ENCODE data around the gene LENG8. TPM values are rescaled to one million over a fixed set of nuclear protein-coding genes. Genes with fewer than 3 reads are reported as not detected.
"Not testable (repeated sequence)": the region's sequence is repeated elsewhere in the genome, so short reads cannot be mapped to it uniquely, and the experiment has no call there.

LENG8 gene
- total RNA-seq, 3 donors from 2014 or later (not counting 1 experiment from before 2014, with no cell fraction given) = 479 to 563 (median 507) TPM

DNA sequence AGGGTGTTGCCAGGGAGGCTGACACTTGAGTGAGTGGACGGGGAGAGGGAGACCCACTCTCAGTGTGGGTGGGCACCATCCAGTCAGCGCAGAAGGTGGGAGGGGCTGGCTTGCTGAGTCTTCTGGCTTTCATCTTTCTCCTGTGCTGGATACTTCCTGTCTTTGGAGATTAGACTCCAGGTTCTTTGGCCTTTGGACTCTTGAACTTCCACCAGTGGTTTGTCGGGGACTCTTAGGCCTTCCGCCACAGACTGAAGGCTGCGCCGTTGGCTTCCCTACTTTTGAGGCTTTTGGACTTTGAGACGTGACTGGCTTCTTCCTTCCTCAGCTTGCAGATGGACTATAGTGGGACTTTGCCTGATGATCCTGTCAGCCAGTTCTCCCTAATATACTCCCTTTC lies 4.3 kb upstream of the LENG8 start:
- peaks cover 13% of the 10 kb centered on the region for H3K4me1 ChIP-seq (ENCODE audit: control insufficient read depth, insufficient read depth, low read length)
- no peak overlapping the region for H3K4me3 ChIP-seq (ENCODE audit: low read length)
- peaks cover 9% of the 10 kb centered on the region for H3K36me3 ChIP-seq (ENCODE audit: control insufficient read depth, insufficient read depth, low read length)
- TF ChIP-seq, protein P1, sequence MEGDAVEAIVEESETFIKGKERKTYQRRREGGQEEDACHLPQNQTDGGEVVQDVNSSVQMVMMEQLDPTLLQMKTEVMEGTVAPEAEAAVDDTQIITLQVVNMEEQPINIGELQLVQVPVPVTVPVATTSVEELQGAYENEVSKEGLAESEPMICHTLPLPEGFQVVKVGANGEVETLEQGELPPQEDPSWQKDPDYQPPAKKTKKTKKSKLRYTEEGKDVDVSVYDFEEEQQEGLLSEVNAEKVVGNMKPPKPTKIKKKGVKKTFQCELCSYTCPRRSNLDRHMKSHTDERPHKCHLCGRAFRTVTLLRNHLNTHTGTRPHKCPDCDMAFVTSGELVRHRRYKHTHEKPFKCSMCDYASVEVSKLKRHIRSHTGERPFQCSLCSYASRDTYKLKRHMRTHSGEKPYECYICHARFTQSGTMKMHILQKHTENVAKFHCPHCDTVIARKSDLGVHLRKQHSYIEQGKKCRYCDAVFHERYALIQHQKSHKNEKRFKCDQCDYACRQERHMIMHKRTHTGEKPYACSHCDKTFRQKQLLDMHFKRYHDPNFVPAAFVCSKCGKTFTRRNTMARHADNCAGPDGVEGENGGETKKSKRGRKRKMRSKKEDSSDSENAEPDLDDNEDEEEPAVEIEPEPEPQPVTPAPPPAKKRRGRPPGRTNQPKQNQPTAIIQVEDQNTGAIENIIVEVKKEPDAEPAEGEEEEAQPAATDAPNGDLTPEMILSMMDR (IDR thresholded peaks at IDR 0.05) = no peak
- H3K27me3 Mint-ChIP-seq (ENCODE audit: low read depth in 2 of 2) = no peaks in the 10 kb centered on the region
- intact Hi-C loops (cut with micrococcal nuclease) = no loop called here
- H3K4me3 Mint-ChIP-seq = no peak overlapping the region
- no peak for DNase-seq
- H3K4me1 Mint-ChIP-seq = peaks cover 24 to 29% of the 10 kb centered on the region in 2 donors
- peak overlapping the region in 1 of 2 donors; percentile 11 for H3K27ac Mint-ChIP-seq
- H3K9me3 ChIP-seq (ENCODE audit: control insufficient read depth, insufficient read depth, low read length) = no peaks in the 10 kb centered on the region
- 91% methylated on average over 7 of the region's 7 CpGs for WGBS (ENCODE audit: insufficient coverage)
- no peaks in the 10 kb centered on the region for H3K27me3 ChIP-seq (ENCODE audit: control insufficient read depth, insufficient read depth, low read length)
- H3K27ac ChIP-seq (ENCODE audit: low read length) = no peak overlapping the region
- H3K9me3 Mint-ChIP-seq = no peaks in the 10 kb centered on the region
- no peaks in the 10 kb centered on the region for H3K36me3 Mint-ChIP-seq
- no peak for ATAC-seq

DNA sequence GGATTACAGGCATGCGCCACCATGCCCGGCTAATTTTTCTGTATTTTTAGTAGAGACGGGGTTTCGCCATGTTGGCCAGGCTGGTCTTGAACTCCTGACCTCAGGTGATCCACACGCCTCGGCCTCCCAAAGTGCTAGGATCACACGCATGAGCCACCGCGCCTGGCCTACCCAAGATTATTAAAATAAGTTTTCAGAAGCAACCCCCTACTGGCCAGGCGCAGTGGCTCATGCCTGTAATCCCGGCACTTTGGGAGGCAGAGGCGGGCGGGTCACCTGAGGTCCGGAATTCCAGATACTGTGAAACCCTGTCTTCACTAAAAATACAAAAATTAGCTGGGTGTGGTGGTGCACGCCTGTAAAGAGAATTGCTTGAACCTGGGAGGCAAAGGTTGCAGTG lies 2.6 kb upstream of the LENG8 start:
- WGBS (ENCODE audit: insufficient coverage) = 98% methylated on average over 15 of the region's 15 CpGs
- H3K27me3 Mint-ChIP-seq (ENCODE audit: low read depth in 2 of 2); DNase-seq; H3K4me3 Mint-ChIP-seq; H3K27me3 ChIP-seq (ENCODE audit: control insufficient read depth, insufficient read depth, low read length); H3K4me3 ChIP-seq (ENCODE audit: low read length); ATAC-seq; H3K27ac ChIP-seq (ENCODE audit: low read length); H3K9me3 Mint-ChIP-seq; H3K36me3 ChIP-seq (ENCODE audit: control insufficient read depth, insufficient read depth, low read length); intact Hi-C loops (cut with micrococcal nuclease); H3K9me3 ChIP-seq (ENCODE audit: control insufficient read depth, insufficient read depth, low read length); H3K36me3 Mint-ChIP-seq: not testable (repeated sequence)
- Mint-ChIP-seq H3K27ac (peak overlapping the region in 1 of 2 donors; percentile 100), H3K4me1 (peaks cover 40 to 45% of the 10 kb centered on the region in 2 donors)
- H3K4me1 ChIP-seq (ENCODE audit: control insufficient read depth, insufficient read depth, low read length) = peaks cover 29% of the 10 kb centered on the region

DNA sequence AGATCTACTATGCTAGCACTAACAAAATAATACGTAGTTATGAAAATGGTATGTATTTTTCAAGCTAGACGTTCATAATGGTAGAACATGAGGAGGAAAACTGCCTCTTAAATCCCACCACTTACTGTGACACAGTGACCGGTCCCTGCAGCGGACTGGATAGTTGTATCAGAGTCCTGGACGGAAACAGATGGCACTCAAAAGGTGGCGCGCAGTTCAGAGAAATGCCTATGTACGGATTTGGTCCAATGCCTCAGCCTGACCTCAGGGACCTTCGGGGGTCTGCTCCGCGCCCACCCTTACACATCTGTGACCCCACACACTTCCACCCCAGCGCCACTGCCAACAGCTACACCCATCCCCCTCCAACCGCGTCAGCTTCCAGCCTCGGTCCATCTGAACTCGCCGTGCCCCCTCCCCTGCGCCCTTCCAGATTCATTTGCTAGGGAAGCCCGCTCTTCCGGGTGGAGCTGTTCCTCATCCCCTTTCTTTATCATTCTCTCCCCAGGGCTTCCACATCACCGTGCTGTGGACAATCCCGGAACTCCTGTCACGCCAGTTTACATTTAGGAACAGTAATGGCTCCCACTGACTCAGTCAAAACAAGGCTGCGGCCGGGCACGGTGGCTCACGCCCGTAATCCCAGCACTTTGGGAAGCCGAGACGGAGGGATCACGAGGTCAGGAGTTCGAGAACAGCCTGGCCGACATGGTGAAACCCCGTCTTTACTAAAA lies 792 bp upstream of the LENG8 start:
- peak overlapping the region; percentile 96 for H3K27ac ChIP-seq (ENCODE audit: low read length)
- H3K9me3 ChIP-seq (ENCODE audit: control insufficient read depth, insufficient read depth, low read length) = no peaks in the 10 kb centered on the region
- H3K4me3 ChIP-seq (ENCODE audit: low read length) = peak overlapping the region; percentile 89
- DNase-seq (peak; percentile 54 to 66), ATAC-seq (peak; percentile 10 to 24 (median 15))
- WGBS (ENCODE audit: insufficient coverage) = under 1% methylated on average over 33 of the region's 34 CpGs
- Mint-ChIP-seq H3K27me3 (ENCODE audit: low read depth in 2 of 2) (no peaks in the 10 kb centered on the region), H3K36me3 (no peaks in the 10 kb centered on the region), H3K4me3 (peak overlapping the region; percentile 97), H3K27ac (peak overlapping the region; percentile 100), H3K9me3 (no peaks in the 10 kb centered on the region), H3K4me1 (peaks cover 46 to 55% of the 10 kb centered on the region in 2 donors)
- TF ChIP-seq, protein P1 (IDR thresholded peaks at IDR 0.05) = no peak
- intact Hi-C loops (cut with micrococcal nuclease) = no loop called here
- peaks cover 28% of the 10 kb centered on the region for H3K36me3 ChIP-seq (ENCODE audit: control insufficient read depth, insufficient read depth, low read length)
- peaks cover 30% of the 10 kb centered on the region for H3K4me1 ChIP-seq (ENCODE audit: control insufficient read depth, insufficient read depth, low read length)
- no peaks in the 10 kb centered on the region for H3K27me3 ChIP-seq (ENCODE audit: control insufficient read depth, insufficient read depth, low read length)

DNA sequence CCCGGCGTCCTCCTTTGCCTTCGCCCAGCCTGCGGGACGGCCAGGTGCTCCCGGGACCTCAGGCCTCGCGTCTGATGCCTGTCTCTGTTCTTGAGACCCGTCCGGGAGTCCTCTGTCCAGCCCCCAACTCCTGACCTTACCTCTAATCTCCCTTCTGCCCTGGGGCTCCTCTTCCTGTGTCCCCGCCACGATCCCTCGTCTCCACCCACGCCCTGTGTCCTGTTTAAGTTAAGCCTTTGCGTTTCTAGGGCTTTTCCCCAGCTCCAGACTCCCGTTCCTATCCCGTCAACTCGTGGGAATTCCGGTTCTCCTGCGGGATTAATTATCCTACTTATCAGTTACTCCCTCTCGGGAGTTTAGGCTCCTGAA lies 686 bp downstream of the LENG8 start:
- peaks cover 46 to 61% of the 10 kb centered on the region in 2 donors for H3K4me1 Mint-ChIP-seq
- TF ChIP-seq, protein P1 (IDR thresholded peaks at IDR 0.05) = no peak
- peak overlapping the region; percentile 97 for H3K4me3 Mint-ChIP-seq
- H3K36me3 Mint-ChIP-seq = no peaks in the 10 kb centered on the region
- Histone ChIP-seq H3K27ac (ENCODE audit: low read length) (peak overlapping the region; percentile 96), H3K4me3 (ENCODE audit: low read length) (peak overlapping the region; percentile 89), H3K27me3 (ENCODE audit: control insufficient read depth, insufficient read depth, low read length) (no peaks in the 10 kb centered on the region), H3K36me3 (ENCODE audit: control insufficient read depth, insufficient read depth, low read length) (peaks cover 41% of the 10 kb centered on the region), H3K4me1 (ENCODE audit: control insufficient read depth, insufficient read depth, low read length) (peaks cover 36% of the 10 kb centered on the region), H3K9me3 (ENCODE audit: control insufficient read depth, insufficient read depth, low read length) (no peaks in the 10 kb centered on the region)
- 3% methylated on average over 21 of the region's 21 CpGs for WGBS (ENCODE audit: insufficient coverage)
- no peak for DNase-seq
- H3K27ac Mint-ChIP-seq = peak overlapping the region; percentile 100
- ATAC-seq = no peak
- H3K27me3 Mint-ChIP-seq (ENCODE audit: low read depth in 2 of 2) = no peaks in the 10 kb centered on the region
- intact Hi-C loops (cut with micrococcal nuclease) = loop anchor here (1.0 kb wide), 1 partner anchor 15 kb away; no protein-coding TSS in a partner anchor
- H3K9me3 Mint-ChIP-seq = no peaks in the 10 kb centered on the region

Data from natural killer cell (primary cell).